GM21423 (cell line): ENCODE data around the gene DLEU7.
A peak's percentile ranks its signal among the peaks of the same experiment; 100 is the strongest.

Experiments used
- ATAC-seq: cut with Tn5 transposase; IDR thresholded peaks from one replicate; pipeline ENCODE4 v1.9.1; 2021; ENCODE audit warnings: mild to moderate bottlenecking, moderate library complexity; ENCODE audit not compliant: unreplicated experiment

DLEU7 gene

DNA sequence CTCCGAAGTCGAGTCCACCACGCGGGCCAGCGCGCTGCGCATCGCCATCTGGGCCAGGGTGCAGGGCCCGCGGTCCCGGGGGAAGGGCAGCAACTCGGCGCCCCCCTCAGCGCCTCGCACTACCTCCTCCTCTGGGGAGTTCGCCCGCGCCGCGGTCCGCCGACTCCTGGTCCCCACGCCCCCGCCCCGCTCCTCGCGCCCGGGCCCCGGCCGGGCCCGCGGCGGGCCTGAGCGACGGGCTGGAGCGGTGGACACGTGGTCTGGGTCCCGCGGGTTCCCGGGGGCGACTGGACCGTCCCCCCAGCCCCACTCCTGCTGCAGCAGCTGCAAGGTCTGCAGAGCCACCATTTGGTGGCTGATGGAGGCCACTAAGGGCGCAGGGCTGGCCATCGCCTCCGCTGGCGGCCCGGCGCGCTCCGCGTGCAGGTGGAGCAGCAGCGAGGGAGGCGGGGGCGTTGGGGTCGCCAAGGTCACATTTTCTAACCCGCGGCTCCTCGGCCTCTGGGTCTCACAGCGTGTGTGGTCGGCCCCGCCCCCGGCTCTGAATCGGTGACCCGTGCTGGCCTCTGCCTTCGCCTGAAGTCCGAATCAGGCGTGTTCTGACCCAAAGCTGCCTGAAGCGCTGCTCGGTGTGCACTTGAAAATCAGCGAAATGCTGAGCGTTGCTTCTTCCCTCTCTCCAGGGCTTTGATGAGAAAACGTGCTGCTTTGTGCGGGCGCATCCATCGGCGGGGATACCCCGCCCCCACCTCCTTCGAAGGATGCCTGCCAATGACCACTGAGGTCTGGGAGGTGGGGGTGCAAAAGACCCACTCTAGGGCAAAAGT, at the start of gene DLEU7:
Gene DLEU7, minus strand, starts transcription at position 436 of the 827 bp plus-strand sequence. Its CDS starts 46 bp downstream, at position 390.
- no peak for ATAC-seq

DNA sequence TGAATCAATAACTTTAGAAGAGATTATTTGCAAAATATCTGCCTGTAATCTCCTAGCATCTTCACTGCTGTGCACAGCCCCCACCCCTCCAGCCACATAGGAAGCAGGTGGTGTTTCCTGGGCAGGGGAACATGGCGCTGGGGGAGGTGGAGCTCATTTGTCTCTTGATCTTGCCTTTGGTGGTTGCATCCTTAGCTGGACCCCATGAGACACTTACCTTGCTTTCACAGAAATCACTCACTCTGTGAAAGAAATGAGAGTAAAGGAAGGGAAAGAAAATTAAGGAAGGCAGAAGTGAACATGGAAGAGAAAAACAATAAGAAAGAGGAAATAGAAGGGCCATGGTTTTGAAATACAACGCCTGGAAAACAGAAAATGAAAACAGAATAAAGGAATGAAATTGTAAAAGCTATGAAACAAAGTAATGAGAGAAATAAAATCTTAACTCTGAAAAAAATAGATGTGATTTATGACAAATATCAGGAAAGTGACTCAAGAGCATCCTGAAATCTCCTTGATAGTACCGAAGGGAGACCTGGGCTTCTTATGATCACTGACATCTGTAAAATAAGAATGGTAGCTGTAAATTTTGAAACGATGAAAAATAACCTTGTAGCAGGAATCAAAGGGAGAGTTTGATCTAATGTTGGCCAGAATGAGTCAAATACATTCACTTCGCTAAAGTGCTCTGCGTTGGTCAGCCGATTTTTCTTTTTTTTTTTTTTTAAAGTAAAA, 48.9 kb upstream of the DLEU7 start:
- no peak for ATAC-seq

DNA sequence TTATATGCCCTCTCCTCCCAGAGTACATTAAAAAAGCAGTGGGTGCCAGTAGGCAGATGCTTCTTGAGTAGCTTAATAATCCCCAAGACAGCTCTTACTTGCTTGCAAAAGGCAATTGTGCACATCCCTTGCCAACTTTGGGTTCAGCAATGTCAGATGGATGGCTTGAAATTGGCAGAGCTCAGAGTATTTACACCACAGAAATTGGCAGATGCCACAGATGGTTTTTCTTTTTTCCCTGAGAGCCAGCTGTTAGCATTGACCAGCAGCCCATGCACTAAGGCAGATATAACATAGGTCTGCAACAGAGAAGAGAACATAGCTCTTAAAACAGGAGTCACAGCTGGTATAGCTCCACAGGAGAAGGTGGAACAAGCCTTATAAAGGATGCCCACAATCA, 47.7 kb upstream of the DLEU7 start:
- no peak for ATAC-seq

DNA sequence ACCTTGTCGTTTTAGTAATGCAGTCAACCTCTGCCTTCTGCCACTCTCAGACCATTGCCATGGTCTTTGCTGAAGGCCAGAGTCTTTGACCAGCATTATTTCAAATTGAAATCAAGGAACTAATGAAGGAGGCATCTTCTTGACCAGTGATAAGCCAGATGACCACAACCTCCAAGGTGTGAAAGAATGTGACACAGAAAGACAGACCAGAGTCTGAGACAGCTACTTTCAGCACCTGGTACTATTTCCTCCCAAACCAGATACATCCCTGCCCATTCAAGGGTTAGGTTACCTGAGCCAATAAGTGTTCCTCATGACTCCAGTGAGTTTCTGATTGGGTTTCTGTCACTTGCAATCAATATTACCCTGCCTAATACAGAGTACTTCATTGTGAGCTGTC, 45.8 kb upstream of the DLEU7 start:
- ATAC-seq: peak; percentile 35

DNA sequence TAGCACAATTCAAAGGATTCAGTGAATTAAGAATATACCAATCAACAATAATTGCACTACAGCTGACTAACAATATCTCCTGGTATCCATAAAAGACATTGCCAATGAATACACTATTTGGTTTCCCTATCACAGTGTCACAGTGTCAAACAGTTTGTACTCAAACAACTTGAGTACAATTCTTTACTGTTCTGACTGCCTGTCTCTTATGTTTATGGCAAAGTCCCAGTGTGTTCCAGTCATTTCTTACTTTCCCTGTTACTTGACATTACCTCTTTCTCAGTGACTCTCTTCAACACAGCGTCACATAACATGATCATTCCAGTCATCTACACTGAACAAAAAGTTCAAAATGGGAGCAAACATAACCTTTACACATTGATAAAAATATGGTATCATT, 44.9 kb upstream of the DLEU7 start:
- no peak for ATAC-seq

DNA sequence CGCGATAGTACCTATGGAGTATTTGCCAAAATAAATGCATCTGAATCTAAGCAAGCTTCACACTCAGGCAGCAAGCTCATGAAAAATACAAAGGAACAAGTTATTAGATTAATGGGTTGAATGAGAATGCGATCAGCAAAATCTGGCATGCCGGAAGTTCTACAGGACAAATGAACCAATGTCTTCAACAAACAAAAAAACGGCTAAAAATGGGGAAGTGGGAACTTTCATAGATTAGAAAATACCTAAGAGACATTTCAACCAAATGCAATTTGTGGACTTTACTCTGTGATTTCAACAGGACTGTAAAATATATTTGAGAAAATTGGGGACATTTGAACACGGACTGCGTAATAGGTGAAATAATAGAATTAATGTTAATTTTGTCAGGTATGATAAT, 43.7 kb upstream of the DLEU7 start:
- no peak for ATAC-seq

DNA sequence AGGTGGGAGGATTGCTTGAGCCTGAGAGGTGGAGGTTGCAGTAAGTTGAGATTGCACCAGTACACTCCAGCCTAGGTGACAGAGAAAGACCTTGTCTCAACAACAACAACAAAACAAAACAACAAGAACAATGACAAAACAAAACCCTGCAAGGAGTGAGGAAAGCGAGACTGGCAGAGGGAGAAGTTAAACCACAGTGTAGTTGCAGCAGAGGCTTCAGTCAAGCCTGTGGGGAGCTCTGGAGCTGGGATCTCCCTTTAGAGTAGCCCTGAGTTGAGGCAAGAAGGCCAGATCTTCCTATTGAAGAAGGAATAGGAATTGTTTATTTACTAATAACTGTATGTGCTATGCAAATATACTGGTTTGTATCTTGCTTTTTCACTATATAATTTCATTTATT, 40.8 kb upstream of the DLEU7 start:
- ATAC-seq: no peak

DNA sequence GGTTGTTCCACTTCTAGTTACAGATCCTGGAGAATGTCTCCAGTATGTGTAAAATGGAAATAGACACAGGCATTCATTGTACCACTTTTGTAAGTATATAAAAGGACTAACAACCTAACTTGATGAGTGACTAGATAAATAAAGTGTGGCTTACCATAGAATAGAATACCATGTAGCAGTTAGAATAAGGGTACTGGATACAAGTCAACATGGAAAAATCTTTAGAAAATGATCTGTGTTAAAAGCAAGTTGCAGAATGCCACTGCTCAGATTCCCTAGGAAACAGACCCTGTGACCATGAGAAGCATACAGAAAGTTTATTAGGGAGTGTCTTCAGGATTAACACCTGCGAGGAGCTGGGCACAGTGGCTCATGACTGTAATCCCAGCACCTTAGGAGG, 40.2 kb upstream of the DLEU7 start:
- ATAC-seq: no peak

DNA sequence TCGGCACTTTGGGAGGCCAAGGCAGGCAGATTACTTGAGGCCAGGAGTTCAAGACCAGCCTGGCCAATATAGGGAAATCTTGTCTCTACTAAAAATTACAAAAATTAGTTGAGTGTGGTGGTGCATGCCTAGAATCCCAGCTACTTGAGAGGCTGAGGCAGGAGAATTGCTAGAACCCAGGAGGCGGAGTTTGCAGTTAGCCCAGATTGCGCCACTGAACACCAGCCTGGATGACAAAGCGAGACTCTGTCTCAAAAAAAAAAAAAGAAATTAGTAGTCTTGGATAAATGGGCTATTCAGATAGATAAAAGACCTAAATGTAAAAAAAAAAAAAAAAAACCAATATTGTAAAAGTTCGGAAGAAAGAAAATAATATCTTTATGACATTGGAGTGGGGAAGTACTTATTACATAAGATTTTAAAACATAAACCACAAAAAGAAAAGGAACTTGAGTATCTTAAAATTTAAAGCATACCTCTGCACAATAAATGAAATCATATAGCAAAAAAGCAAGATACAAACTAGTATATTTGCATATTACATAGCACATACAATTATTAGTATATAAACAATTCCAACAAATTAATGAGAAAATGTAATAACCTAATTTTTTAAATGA, 39.4 kb upstream of the DLEU7 start:
- ATAC-seq: no peak

DNA sequence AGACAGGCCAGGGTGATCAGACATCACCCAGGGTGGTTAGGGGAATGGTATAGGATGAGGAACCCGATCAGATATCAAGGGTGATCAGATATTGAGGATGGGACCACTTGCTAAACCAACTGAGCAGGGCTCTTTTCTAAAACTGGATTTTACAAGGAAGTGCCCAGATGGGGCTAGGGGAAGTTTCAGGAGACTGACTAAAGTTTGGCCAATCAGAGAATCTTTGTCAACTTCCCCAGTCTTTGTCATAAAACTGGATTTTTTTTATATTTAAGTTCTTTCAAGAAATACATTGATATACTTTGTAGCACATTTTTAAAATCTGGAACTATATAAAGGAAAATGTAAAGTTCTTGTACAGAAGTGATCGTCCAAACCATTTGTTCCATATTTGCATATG, 30.5 kb upstream of the DLEU7 start:
- ATAC-seq: no peak

DNA sequence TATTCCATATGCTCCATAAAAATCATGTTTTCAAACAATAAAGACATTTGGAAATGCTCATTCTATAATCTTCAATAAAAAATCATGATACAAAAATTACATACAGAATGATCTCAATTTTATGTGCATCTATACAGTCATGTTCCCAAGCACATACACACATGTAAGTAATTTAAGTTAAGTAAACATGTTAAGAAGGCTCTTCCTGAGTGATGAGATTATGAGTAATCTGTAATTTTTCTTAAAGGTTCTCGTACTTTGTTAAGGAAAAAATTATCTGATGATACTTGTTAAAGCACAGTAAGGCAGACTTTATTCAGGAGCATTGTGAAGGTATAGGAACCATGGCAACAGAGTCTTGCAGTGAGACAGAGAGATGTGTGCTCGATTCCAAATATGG, 30.0 kb upstream of the DLEU7 start:
- no peak for ATAC-seq

DNA sequence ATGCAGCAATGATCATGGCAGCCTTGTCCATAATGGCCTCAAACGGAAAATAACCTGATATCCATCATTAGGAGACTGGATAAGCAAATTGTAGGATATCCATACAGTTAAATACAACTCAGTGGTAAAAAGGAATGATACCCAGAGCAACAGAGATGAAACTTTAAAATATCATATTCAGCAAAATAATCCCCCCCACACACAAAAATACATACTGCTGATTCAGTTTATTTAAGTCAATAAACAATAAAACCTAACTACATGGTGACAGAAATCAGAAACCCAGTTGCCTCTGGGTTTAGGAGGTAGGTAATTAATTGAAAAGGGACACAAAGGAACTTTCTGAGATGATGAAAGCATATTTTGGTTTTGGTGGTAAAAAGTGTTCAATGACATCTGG, 27.9 kb upstream of the DLEU7 start:
- ATAC-seq: no peak

DNA sequence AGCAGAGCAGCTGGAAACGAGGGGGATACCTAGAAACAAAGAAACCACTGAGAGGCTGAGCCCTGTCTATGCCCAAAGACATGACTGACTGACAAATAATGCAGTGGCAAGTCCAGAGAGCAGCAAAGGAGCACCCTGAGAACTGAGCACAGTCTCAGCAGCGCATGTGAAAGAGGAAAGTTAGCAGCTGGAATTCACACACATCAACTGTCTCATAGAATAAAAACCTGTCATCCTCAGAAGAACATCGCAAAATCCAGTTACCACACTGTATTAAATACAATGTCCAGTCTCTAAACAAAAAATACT, 24.1 kb upstream of the DLEU7 start:
- ATAC-seq: no peak

DNA sequence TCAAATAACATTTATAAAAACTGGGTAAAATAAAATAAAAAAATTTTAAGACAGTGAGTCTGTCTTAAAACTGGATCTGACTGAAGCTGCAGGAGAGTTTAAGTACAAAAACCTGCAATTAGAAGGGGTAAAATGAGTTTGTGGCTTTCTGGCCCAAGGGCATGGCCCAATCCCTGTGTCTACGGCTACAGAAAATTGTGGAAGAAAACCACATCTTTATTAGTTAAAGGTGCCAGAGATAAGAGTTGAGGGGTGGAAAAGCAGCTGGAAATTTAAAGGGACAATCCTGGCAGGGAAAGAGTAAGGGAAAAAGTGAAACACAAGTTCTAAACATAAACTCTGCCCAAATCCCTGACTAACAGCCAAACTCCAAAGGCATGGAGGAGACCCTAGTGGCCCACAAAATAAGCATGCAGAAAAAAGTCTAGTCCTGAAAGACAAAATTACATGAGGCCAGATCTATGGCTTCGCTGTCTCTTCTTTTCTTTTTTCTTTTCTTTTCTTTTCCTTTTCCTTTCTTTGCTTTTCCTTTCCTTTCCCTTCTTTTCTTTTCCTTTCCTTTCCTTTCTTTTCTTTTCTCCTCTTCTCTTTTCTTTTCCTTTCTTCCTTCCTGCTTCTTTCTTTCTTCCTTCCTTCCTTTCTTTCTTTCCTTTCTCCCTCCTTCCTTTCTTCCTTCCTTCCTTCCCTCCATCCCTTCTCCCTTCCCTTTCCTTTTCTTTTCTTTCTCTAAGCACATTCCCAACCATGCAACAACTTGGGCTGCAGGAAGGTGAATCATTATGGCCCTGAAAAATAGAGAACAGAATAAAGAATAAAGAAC, 23.5 kb upstream of the DLEU7 start:
- ATAC-seq: no peak

DNA sequence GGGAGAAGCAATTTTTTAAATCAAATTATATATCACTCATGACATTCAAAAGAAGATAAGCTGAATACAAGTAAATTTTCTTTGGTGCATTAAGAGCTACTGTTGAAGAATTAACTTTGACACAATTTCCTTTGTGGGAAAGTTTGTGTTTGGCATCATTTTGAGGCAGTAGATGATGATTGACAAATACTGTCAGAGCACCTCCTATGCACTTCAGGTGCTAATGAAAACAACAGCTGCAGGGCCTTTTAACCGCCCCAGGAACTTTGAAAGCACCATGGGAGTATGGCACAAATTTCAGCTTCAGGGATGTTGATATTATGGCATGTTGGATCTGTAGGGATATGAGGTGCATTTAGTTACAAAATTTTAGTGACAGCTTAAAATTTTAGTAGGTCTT, 21.0 kb upstream of the DLEU7 start:
- no peak for ATAC-seq

DNA sequence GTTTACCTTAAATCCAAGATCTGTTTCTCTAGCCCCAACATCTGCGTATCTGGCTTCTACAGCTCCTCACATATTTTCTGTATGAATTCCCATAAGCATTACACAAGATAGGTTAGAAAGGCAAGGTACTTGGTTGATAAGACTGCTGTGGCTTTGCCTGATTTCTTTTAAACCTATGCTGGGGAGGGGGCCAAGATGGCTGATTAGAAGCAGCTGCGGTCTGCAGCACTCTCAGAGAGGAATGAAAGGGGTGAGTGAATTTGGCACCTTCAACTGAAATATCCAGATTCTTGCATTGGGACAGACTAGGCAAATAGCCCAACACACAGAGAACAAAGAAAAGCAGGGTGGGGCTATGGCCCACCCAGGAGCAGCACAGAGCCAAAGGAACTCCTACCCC, 12.2 kb upstream of the DLEU7 start:
- ATAC-seq: no peak

DNA sequence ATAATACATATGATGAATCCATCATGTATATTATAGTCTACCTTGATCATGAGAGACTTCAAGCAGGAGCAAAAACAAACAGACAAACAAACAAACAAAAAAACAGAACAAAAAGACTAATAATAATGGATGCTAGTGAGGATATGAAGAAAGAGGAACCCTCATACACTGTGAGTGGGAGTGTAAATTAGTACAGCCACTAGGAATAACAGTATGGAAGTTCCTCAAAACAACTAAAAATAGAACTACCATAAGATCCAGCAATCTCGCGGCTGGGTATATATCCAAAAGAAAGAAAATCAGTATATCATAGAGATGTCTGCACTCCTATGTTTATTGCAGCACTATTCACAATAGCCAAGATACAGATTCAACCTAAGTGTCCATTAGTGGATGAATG, 7.0 kb upstream of the DLEU7 start:
- no peak for ATAC-seq

DNA sequence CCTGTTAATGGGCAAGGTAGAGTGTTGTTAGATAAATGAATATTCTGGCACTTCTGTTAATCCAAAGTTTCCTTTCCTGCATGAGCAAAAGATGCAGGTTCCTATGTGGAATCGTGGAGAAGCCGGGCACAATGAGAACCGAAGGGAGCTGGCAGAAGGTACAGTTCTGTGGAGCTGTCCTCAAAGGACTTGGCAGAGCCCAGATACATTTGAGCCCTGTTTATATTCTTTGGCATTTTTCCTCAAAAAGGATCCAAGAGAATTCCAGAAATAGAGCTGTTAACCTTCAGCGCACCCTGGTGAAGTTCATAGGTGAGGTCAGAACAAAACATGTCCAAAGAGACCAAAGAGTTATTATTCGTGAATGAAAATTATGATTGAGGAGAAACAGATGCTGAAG, 4.0 kb upstream of the DLEU7 start:
- no peak for ATAC-seq

DNA sequence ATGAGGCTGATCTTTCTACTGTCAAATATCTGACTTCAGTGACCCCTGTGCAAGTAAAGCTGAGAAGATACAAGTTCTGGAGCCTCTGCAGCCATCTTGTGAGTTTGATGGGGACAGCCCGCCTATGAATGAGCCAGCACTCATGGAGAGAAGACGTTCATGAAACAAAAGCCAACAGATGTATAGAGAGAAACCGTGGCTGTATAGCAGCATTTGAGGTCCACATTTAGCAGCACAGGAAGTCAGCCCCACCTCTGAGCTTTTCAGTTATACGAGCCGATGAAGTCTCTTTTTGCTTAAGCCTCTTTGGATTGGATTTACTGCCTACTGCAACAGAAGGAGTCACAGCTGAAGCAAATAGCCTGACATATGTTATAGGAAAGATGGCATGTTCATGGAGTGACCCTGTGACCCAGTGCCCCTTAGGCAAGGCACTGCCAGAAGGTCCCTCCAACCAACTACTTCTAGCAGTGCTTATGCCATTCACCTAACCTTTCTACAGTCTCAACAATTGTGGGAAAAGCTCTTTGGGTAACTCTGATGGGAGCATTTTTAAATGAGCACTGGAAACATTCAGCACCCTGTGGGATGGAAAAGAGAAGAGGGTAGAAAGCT, 3.5 kb upstream of the DLEU7 start:
- no peak for ATAC-seq

DNA sequence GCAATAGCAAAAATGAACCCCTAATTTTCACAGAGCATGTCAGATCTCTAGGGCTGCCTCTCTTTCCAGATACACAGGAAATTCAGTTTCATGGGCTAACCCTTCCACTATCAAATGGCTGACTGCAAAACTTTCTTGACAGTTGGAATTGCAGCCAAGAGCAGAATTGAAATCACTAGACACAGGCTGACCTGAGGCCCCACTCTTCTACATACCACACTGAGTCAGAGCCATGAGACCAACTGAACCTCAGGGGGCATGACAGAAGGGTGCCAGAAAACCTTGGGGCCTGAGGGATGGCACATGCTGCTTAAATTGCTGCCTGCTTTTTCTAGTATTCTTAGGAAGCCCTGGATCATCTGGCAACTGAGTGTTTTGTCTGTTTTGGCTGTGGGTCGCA, 1.7 kb upstream of the DLEU7 start:
- ATAC-seq: no peak
